HepG2 (cell line): ENCODE measurements around the gene WBP1. TPM values are rescaled to one million over a fixed set of nuclear protein-coding genes. Genes with fewer than 3 reads are reported as not detected.
A peak's percentile ranks its signal among the peaks of the same experiment; 100 is the strongest.

Experiments
- GPN1 ChIP-seq: sonication (generic); formaldehyde crosslinking; IDR thresholded peaks from 2 replicates; pipeline ENCODE4 v1.5.1; 2020; ENCODE audit warnings: missing genetic modification reagents, borderline replicate concordance
- KDM3A ChIP-seq: IDR thresholded peaks from 2 replicates; pipeline ENCODE4 v1.6.1; 2018; ENCODE audit warnings: low read depth, missing compliant biosample characterization
- MTF2 ChIP-seq: sonication (generic); formaldehyde crosslinking; IDR thresholded peaks from 2 replicates; pipeline ENCODE4 v1.5.0; 2020; ENCODE audit warnings: missing genetic modification reagents, borderline replicate concordance
- NFATC3 ChIP-seq: sonication (generic); formaldehyde crosslinking; IDR thresholded peaks from 2 replicates; pipeline ENCODE4 v1.5.1; 2020; ENCODE audit warnings: mild to moderate bottlenecking, missing genetic modification reagents
- PCBP1 ChIP-seq: fragments of 200-400 bp; formaldehyde crosslinking; IDR thresholded peaks from 2 replicates; pipeline ENCODE4 v1.6.1; 2017; ENCODE audit warnings: mild to moderate bottlenecking, low read depth, low read length, borderline replicate concordance
- POLR2A ChIP-seq, 2 experiments: IDR thresholded peaks; 2 replicates each; pipeline ENCODE4 v1.6.1; 2011; ENCODE audit warnings: low read depth in 2 of 2, low read length in 2 of 2, mild to moderate bottlenecking in 1 of 2, moderate library complexity in 1 of 2; ENCODE audit not compliant: insufficient read depth in 1 of 2
- RAD21 ChIP-seq: fragments of 450-650 bp; formaldehyde crosslinking; IDR thresholded peaks from 2 replicates; pipeline ENCODE4 v1.5.0; 2020; ENCODE audit warnings: mild to moderate bottlenecking
- SAFB2 ChIP-seq: sonication (generic); formaldehyde crosslinking; IDR thresholded peaks from 2 replicates; pipeline ENCODE4 v1.5.1; 2020; ENCODE audit warnings: missing genetic modification reagents, low read depth, mild to moderate bottlenecking, borderline replicate concordance
- SALL1 ChIP-seq: sonication (generic); formaldehyde crosslinking; IDR thresholded peaks from 2 replicates; pipeline ENCODE4 v1.8.0; 2022; ENCODE audit warnings: mild to moderate bottlenecking, missing genetic modification reagents
- SALL2 ChIP-seq: sonication (generic); formaldehyde crosslinking; IDR thresholded peaks from 2 replicates; pipeline ENCODE4 v1.8.1; 2023; ENCODE audit warnings: mild to moderate bottlenecking, missing genetic modification reagents, inconsistent platforms
- TEAD2 ChIP-seq: sonication (generic); formaldehyde crosslinking; IDR thresholded peaks from 2 replicates; pipeline ENCODE4 v1.9.0; 2021; ENCODE audit warnings: missing genetic modification reagents
- U2AF1 ChIP-seq: fragments of 200-400 bp; formaldehyde crosslinking; optimal IDR thresholded peaks from 2 replicates; pipeline ENCODE3; 2017; ENCODE audit warnings: mild to moderate bottlenecking, low read depth, low read length
- WIZ ChIP-seq: sonication (generic); formaldehyde crosslinking; IDR thresholded peaks from 2 replicates; pipeline ENCODE4 v1.5.1; 2020; ENCODE audit warnings: mild to moderate bottlenecking, missing genetic modification reagents
- ZBTB2 ChIP-seq: sonication (generic); formaldehyde crosslinking; IDR thresholded peaks from 2 replicates; pipeline ENCODE4 v1.8.0; 2022; ENCODE audit warnings: low read depth, missing genetic modification reagents
- ZFP82 ChIP-seq: sonication (generic); formaldehyde crosslinking; IDR thresholded peaks from 2 replicates; pipeline ENCODE4 v1.5.1; 2020; ENCODE audit warnings: mild to moderate bottlenecking, missing genetic modification reagents, borderline replicate concordance
- ZFP90 ChIP-seq: sonication (generic); formaldehyde crosslinking; IDR thresholded peaks from 2 replicates; pipeline ENCODE4 v1.8.0; 2022; ENCODE audit warnings: missing genetic modification reagents, mild to moderate bottlenecking, inconsistent platforms, borderline replicate concordance
- ZNF180 ChIP-seq: sonication (generic); formaldehyde crosslinking; IDR thresholded peaks from 2 replicates; pipeline ENCODE4 v1.4.0; 2020; ENCODE audit warnings: low read depth, missing genetic modification reagents, borderline replicate concordance
- ZNF253 ChIP-seq: sonication (generic); formaldehyde crosslinking; IDR thresholded peaks from 2 replicates; pipeline ENCODE4 v1.8.0; 2022; ENCODE audit warnings: mild to moderate bottlenecking, missing genetic modification reagents, borderline replicate concordance
- ZNF280D ChIP-seq: sonication (generic); formaldehyde crosslinking; IDR thresholded peaks from 2 replicates; pipeline ENCODE4 v1.5.1; 2020; ENCODE audit warnings: mild to moderate bottlenecking, missing genetic modification reagents
- ZNF556 ChIP-seq: sonication (generic); formaldehyde crosslinking; IDR thresholded peaks from 2 replicates; pipeline ENCODE4 v1.4.0; 2020; ENCODE audit warnings: mild to moderate bottlenecking, missing genetic modification reagents, borderline replicate concordance
- ZNF629 ChIP-seq: sonication (generic); formaldehyde crosslinking; conservative IDR thresholded peaks from 2 replicates; pipeline ENCODE4 v1.5.0; 2020; ENCODE audit warnings: missing genetic modification reagents
- ZNF792 ChIP-seq: IDR thresholded peaks from 2 replicates; pipeline ENCODE4 v1.6.1; 2016
- ZXDC ChIP-seq: sonication (generic); formaldehyde crosslinking; IDR thresholded peaks from 2 replicates; pipeline ENCODE4 v1.5.0; 2020; ENCODE audit warnings: mild to moderate bottlenecking, missing genetic modification reagents
- polyA plus RNA-seq, 8 experiments: library from polyadenylated mRNA; depleted of rRNA in 3 of 8; stranded (reverse) in 7 of 8; unstranded in 1 of 8; fragments of >200 nt; fragmentation: Illumina TruSeq in 4 of 8; extraction: Trizol in 4 of 8; gene quantifications; 2 replicates each; pipeline versions ENCODE4 v1.2.1 to v1.2.3, GENCODE V29; 2011 to 2016; ENCODE audit warnings: low read depth in 4 of 8, missing spikeins in 1 of 8, mixed read lengths in 1 of 8; ENCODE audit not compliant: insufficient read depth in 1 of 8
- total RNA-seq, 5 experiments: library from RNA; depleted of rRNA; stranded (reverse); fragments of >200 nt; fragmentation: Illumina TruSeq; extraction: Trizol; gene quantifications; 2 replicates each; pipeline ENCODE4 v1.2.3, GENCODE V29; 2016; ENCODE audit warnings: low read depth in 1 of 5

The WBP1 gene
- total and polyA plus RNA-seq, 2 of the 13 experiments (the other 11 are each of a cell fraction or from before 2014, with no cell fraction given) = 38.8 to 85.7 TPM

- TF ChIP-seq ZFP82 (CRISPR knock-in tag) (peak; percentile 98; the same call in 1 of the 2 replicates), SALL2 (CRISPR knock-in tag) (no peak), WIZ (CRISPR knock-in tag) (peak; percentile 87; the same call in 1 of the 2 replicates), ZNF180 (CRISPR knock-in tag) (no peak), TEAD2 (CRISPR knock-in tag) (no peak), ZNF556 (CRISPR knock-in tag) (0 out of 2 replicates have a peak, but pooled peaks have one; percentile 23), ZNF629 (CRISPR knock-in tag) (peak; percentile 24; the same call in 1 of the 2 replicates), NFATC3 (CRISPR knock-in tag) (peak; percentile 10), ZFP90 (CRISPR knock-in tag) (peak; percentile 47; the same call in 1 of the 2 replicates), ZNF280D (CRISPR knock-in tag) (no peak), U2AF1 (no peak), ZXDC (peak; percentile 18), ZNF253 (no peak), SAFB2 (CRISPR knock-in tag) (peak; percentile 46; the same call in 1 of the 2 replicates), MTF2 (CRISPR knock-in tag) (peak; percentile 96; the same call in 1 of the 2 replicates), ZNF792 (0 out of 2 replicates have a peak, but pooled peaks have one; percentile 34), KDM3A (CRISPR knock-in tag) (peak; percentile 3; the same call in 1 of the 2 replicates), POLR2A (IDR thresholded peaks at IDR 0.05; ENCODE audit: insufficient read depth in 1 of 2, low read depth in 2 of 2, low read length in 2 of 2) (peak; percentile 58 to 67), SALL1 (CRISPR knock-in tag) (peak; percentile 71), PCBP1 (no peak), GPN1 (CRISPR knock-in tag) (peak; percentile 50; the same call in 1 of the 2 replicates), RAD21 (CRISPR knock-in tag) (peak; percentile 24; the same call in 1 of the 2 replicates), ZBTB2 (CRISPR knock-in tag) (no peak)
These were observed 23.9 kb downstream of the WBP1 start (continued) for GRCh38 chr2:74481961-74482800.
